OCI-LY3 (cell line): ENCODE results near the gene TOLLIP.

ENCODE experiments used
- H2AFZ ChIP-seq: fragments of 200-600, 300-600 bp; shearing (Covaris generic); 2 replicates; pipeline ENCODE4 v1.6.0; 2014; ENCODE audit warnings: antibody characterized with exemption, low read depth, low read length
- H3K27ac ChIP-seq: fragments of 200-600, 300-600 bp; sonication (generic); 2 replicates; pipeline ENCODE4 v1.5.1; 2014; ENCODE audit warnings: mild to moderate bottlenecking, low read length, moderate library complexity, mixed read lengths
- H3K27me3 ChIP-seq: fragments of 200-600, 300-600 bp; sonication (generic); 2 replicates; pipeline ENCODE4 v1.6.1; 2014; ENCODE audit warnings: low read depth, low read length, mixed read lengths
- H3K36me3 ChIP-seq: fragments of 200-600, 300-600 bp; sonication (generic); replicated peaks from 2 replicates; pipeline ENCODE3; 2014; ENCODE audit warnings: low read depth, low read length, mixed read lengths
- H3K4me1 ChIP-seq: fragments of 300-600, 200-600 bp; sonication (generic); 2 replicates; pipeline ENCODE4 v1.6.1; 2014; ENCODE audit warnings: low read length, mixed read lengths
- H3K4me2 ChIP-seq: fragments of 200-600, 300-600 bp; sonication (generic); 2 replicates; pipeline ENCODE4 v1.6.1; 2014; ENCODE audit warnings: low read length, mixed read lengths
- H3K4me3 ChIP-seq: fragments of 300-600, 200-600 bp; sonication (generic); 2 replicates; pipeline ENCODE4 v1.5.1; 2014; ENCODE audit warnings: antibody characterized with exemption, mild to moderate bottlenecking, low read length, moderate library complexity
- H3K79me2 ChIP-seq: fragments of 300-600, 200-600 bp; shearing (Covaris generic); 2 replicates; pipeline ENCODE4 v1.6.1; 2014; ENCODE audit warnings: mild to moderate bottlenecking, low read length, mixed read lengths
- H3K9ac ChIP-seq: fragments of 300-600, 200-600 bp; shearing (Covaris generic); 2 replicates; pipeline ENCODE4 v1.6.0; 2014; ENCODE audit warnings: mild to moderate bottlenecking, low read length, moderate library complexity
- H3K9me3 ChIP-seq: fragments of 200-600, 300-600 bp; shearing (Covaris generic); 2 replicates; pipeline ENCODE4 v1.6.1; 2014; ENCODE audit warnings: low read length, mixed read lengths; ENCODE audit not compliant: insufficient read depth
- H4K20me1 ChIP-seq: fragments of 200-600, 300-600 bp; sonication (generic); 2 replicates; pipeline ENCODE4 v1.6.1; 2016; ENCODE audit warnings: low read length, mixed read lengths; ENCODE audit not compliant: insufficient read depth
- CTCF ChIP-seq: fragments of 200-600, 300-600 bp; sonication (generic); IDR thresholded peaks from 2 replicates; pipeline ENCODE4 v1.5.1; 2014; ENCODE audit warnings: antibody characterized with exemption, low read length, low read depth
- EZH2phosphoT487 ChIP-seq: fragments of 200-600 bp; shearing (Covaris generic); IDR thresholded peaks from 2 replicates; pipeline ENCODE4 v1.6.1; 2018; ENCODE audit warnings: antibody characterized with exemption, mixed run types, low read depth

The TOLLIP gene

GRCh38 chr11:1302041-1302460, 7.4 kb downstream of the TOLLIP start:
- Histone ChIP-seq H4K20me1 (peaks cover 10% of the 10 kb centered on the region), H3K9ac (no peak overlapping the region), H3K4me1 (no peaks in the 10 kb centered on the region), H2AFZ (no peak overlapping the region), H3K79me2 (peaks cover 36% of the 10 kb centered on the region; the same call in 1 of the 2 replicates), H3K27ac (no peak overlapping the region), H3K4me2 (no peak overlapping the region), H3K27me3 (no peaks in the 10 kb centered on the region), H3K9me3 (no peaks in the 10 kb centered on the region), H3K36me3 (no peaks in the 10 kb centered on the region), H3K4me3 (no peak overlapping the region)
- TF ChIP-seq EZH2phosphoT487 (no peak), CTCF (no peak)

DNA sequence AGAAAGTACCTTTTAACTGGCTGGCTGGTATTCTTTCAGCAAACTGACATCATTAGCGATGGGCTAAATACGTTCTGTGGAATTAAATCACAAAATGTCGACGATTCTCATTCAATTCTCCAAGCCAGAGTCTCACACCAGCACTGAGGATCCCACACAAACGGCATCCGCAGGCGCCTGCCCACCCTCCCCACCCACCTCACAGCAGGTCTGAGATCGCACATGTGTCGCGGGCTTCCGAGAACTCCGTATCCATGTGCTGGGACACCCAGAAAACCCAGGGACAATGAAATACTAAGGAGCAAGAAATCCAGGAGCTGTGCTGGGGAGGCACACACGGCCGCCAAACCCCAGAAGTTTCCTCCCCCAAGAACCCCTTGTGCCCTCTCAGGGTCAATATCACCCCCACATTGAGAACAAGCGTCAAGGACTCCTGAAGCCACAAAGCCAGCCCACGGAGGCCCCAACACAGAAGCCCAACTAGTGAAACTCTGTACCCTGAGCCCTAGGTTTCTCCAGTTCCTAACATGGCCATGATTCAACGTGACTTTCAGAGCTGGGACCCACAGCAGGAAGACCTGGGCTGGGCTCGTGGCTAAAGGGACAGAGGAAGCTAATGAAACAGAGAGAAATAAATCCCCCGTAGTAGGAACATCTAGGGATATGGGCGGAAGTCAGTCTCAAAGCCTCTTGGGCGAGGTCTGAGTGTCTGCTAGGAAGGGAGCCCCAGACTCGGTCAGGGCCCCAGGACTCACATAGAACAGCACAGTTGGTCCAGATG, 8.0 kb downstream of the TOLLIP start:
- Histone ChIP-seq H3K4me1 (no peaks in the 10 kb centered on the region), H3K27ac (no peak overlapping the region), H2AFZ (no peak overlapping the region), H3K9ac (no peak overlapping the region), H3K4me3 (no peak overlapping the region), H3K79me2 (peaks cover 32% of the 10 kb centered on the region; the same call in 1 of the 2 replicates), H3K4me2 (no peak overlapping the region), H3K27me3 (no peaks in the 10 kb centered on the region), H4K20me1 (peaks cover 10% of the 10 kb centered on the region), H3K36me3 (no peaks in the 10 kb centered on the region), H3K9me3 (no peaks in the 10 kb centered on the region)
- TF ChIP-seq EZH2phosphoT487, result no peak
- no peak for TF ChIP-seq CTCF

- no peak overlapping the region for H3K27ac ChIP-seq
- no peaks in the 10 kb centered on the region for H3K9me3 ChIP-seq
- H3K4me1 ChIP-seq, result no peaks in the 10 kb centered on the region
- no peak for TF ChIP-seq EZH2phosphoT487
- TF ChIP-seq CTCF, result no peak
- no peaks in the 10 kb centered on the region for H3K36me3 ChIP-seq
- H3K79me2 ChIP-seq, result peaks cover 30% of the 10 kb centered on the region; the same call in 1 of the 2 replicates
- H3K27me3 ChIP-seq, result no peaks in the 10 kb centered on the region
- H3K4me3 ChIP-seq, result no peak overlapping the region
- no peak overlapping the region for H3K4me2 ChIP-seq
- peaks cover 10% of the 10 kb centered on the region for H4K20me1 ChIP-seq
- no peak overlapping the region for H3K9ac ChIP-seq
- no peak overlapping the region for H2AFZ ChIP-seq
These were observed 8.8 kb downstream of the TOLLIP start for GRCh38 chr11:1300569-1301187.

DNA sequence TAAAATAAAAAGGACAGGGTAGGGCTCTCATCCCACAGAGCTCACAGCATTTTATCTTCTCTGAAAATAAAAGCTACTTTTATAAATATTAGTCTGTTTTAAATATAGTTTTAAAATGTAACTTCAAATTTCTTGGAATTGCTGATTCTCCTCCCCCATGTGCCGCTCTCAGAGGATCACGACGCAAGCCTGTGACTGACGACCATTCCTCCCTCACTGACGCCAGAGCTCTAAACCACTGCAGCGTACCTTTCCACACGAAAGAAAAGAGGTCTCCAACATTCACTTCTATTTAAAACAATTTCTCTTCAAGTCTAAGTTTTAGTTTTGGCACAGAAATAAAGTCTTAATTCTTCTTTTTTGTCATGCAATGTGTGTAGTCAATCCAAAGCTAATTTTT, 9.3 kb downstream of the TOLLIP start:
- no peak overlapping the region for H3K27ac ChIP-seq
- H3K9me3 ChIP-seq, result no peaks in the 10 kb centered on the region
- no peaks in the 10 kb centered on the region for H3K27me3 ChIP-seq
- H3K4me3 ChIP-seq, result no peak overlapping the region
- no peaks in the 10 kb centered on the region for H3K36me3 ChIP-seq
- H3K79me2 ChIP-seq, result peaks cover 30% of the 10 kb centered on the region; the same call in 1 of the 2 replicates
- H3K4me2 ChIP-seq, result no peak overlapping the region
- peaks cover 10% of the 10 kb centered on the region for H4K20me1 ChIP-seq
- no peaks in the 10 kb centered on the region for H3K4me1 ChIP-seq
- no peak overlapping the region for H3K9ac ChIP-seq
- no peak overlapping the region for H2AFZ ChIP-seq
- TF ChIP-seq EZH2phosphoT487 (no peak), CTCF (no peak)
